Gastroesophageal sphincter (tissue), 4 donors: ENCODE results near the gene ZNF446. TPM values are rescaled to one million over a fixed set of nuclear protein-coding genes. Genes with fewer than 3 reads are reported as not detected.

ENCODE experiments used
- ATAC-seq: fragments of 150-250 bp; one replicate; pipeline ENCODE4 v1.9.1; 2016; ENCODE audit warnings: mild to moderate bottlenecking, moderate library complexity
- H3K27ac ChIP-seq, 4 donors: fragments of 200-600 bp; sonication (generic) in 3 of 4; 1 replicate in 3 of 4; 2 replicates in 1 of 4; pipeline ENCODE4 v1.5.1; 2016 to 2019
- H3K27me3 ChIP-seq: fragments of 200-600 bp; sonication (generic); one replicate; pipeline ENCODE4 v1.5.1; 2019
- H3K36me3 ChIP-seq, 2 donors: fragments of 200-600 bp; sonication (generic); one replicate each; pipeline ENCODE4 v1.5.1; 2019; ENCODE audit warnings: control low read depth in 1 of 2
- H3K4me1 ChIP-seq, 3 donors: fragments of 200-600 bp; sonication (generic); 1 replicate in 2 of 3; 2 replicates in 1 of 3; pipeline ENCODE4 v1.5.1; 2016 to 2019; ENCODE audit warnings: control low read depth in 2 of 3
- H3K4me3 ChIP-seq, 2 donors: fragments of 200-600 bp; sonication (generic); one replicate each; pipeline ENCODE4 v1.5.1; 2019; ENCODE audit warnings: mild to moderate bottlenecking in 1 of 2, moderate library complexity in 1 of 2
- H3K9me3 ChIP-seq, 3 donors: fragments of 200-600 bp; sonication (generic); one replicate each; pipeline ENCODE4 v1.5.1; 2017 to 2019; ENCODE audit warnings: control low read depth in 2 of 3
- EP300 ChIP-seq: sonication (generic); formaldehyde crosslinking; IDR thresholded peaks from one replicate; pipeline ENCODE4 v1.6.1; 2017; ENCODE audit warnings: antibody characterized with exemption, mild to moderate bottlenecking
- POLR2A ChIP-seq, 2 donors: fragments of 450-650 bp; IDR thresholded peaks; one replicate each; pipeline ENCODE4 v1.6.1; 2017; ENCODE audit warnings: antibody characterized with exemption in 2 of 2, mild to moderate bottlenecking in 2 of 2, moderate library complexity in 1 of 2
- POLR2AphosphoS5 ChIP-seq: sonication (generic); formaldehyde crosslinking; IDR thresholded peaks from one replicate; pipeline ENCODE4 v1.6.1; 2017; ENCODE audit warnings: antibody characterized with exemption
- WGBS, 2 donors: methylation state at CpG; one replicate each; pipeline ENCODE4 v1.1.5; 2018; ENCODE audit warnings: low coverage in 1 of 2; 5-methylcytosine and 5-hydroxymethylcytosine counted together
- total RNA-seq, 4 donors: library from RNA; depleted of rRNA; stranded (reverse); fragments of >200 nt; gene quantifications; one replicate each; pipeline ENCODE4 v1.1.0, GENCODE V29; 2016
- TF ChIP-seq, protein P1 (sequence below), 4 experiments: fragments of 200-600 bp in 2 of 4; fragments of 450-650 bp in 2 of 4; sonication (generic) in 1 of 4; IDR thresholded peaks; one replicate each; pipeline ENCODE4 v1.5.1; 2017 to 2019; ENCODE audit warnings: antibody characterized with exemption in 4 of 4, mild to moderate bottlenecking in 2 of 4, moderate library complexity in 2 of 4

The ZNF446 gene
- total RNA-seq, 4 donors from 2014 or later = 11.2 to 25.4 (median 17.5) TPM

DNA sequence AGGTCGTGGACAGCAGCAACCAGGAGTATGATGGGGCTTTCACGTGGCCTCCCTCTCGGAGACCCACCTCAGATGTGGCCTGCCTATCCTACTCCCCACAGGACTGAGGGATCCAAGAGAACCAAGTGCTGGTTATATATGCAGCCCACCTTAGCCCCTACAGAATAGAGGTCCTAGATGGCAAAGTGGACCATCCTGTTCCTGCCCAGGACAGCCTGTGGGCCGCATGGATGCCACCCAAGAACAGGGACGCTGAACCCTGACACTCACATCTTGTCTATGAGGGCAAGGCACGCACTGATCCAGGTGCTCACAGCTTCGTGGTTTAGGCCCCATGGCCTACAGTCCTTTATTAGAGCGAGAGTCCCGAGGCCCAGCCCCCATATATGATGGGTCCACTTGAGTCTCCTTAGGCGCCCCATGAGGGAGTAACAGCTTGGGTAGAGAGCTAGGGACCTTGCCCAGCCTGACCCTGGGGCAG lies 37.1 kb downstream of the ZNF446 start:
- peaks cover 0 to 25% of the 10 kb centered on the region in 2 donors for H3K36me3 ChIP-seq
- no peak overlapping the region for H3K4me3 ChIP-seq
- TF ChIP-seq POLR2A (IDR thresholded peaks at IDR 0.05) = no peak
- TF ChIP-seq POLR2AphosphoS5 = no peak
- TF ChIP-seq, protein P1, sequence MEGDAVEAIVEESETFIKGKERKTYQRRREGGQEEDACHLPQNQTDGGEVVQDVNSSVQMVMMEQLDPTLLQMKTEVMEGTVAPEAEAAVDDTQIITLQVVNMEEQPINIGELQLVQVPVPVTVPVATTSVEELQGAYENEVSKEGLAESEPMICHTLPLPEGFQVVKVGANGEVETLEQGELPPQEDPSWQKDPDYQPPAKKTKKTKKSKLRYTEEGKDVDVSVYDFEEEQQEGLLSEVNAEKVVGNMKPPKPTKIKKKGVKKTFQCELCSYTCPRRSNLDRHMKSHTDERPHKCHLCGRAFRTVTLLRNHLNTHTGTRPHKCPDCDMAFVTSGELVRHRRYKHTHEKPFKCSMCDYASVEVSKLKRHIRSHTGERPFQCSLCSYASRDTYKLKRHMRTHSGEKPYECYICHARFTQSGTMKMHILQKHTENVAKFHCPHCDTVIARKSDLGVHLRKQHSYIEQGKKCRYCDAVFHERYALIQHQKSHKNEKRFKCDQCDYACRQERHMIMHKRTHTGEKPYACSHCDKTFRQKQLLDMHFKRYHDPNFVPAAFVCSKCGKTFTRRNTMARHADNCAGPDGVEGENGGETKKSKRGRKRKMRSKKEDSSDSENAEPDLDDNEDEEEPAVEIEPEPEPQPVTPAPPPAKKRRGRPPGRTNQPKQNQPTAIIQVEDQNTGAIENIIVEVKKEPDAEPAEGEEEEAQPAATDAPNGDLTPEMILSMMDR (IDR thresholded peaks at IDR 0.05) = no peak
- no peak for TF ChIP-seq EP300
- WGBS, 2 donors = no CpG with 5 or more reads among the region's 10 CpGs
- peak; percentile 1 for ATAC-seq
- H3K27ac ChIP-seq = peak overlapping the region in 3 of 4 donors; percentile 77 to 83 (median 80)
- peaks cover 4 to 54% (median 23%) of the 10 kb centered on the region in 3 donors for H3K4me1 ChIP-seq
- no peaks in the 10 kb centered on the region for H3K9me3 ChIP-seq
- no peaks in the 10 kb centered on the region for H3K27me3 ChIP-seq

DNA sequence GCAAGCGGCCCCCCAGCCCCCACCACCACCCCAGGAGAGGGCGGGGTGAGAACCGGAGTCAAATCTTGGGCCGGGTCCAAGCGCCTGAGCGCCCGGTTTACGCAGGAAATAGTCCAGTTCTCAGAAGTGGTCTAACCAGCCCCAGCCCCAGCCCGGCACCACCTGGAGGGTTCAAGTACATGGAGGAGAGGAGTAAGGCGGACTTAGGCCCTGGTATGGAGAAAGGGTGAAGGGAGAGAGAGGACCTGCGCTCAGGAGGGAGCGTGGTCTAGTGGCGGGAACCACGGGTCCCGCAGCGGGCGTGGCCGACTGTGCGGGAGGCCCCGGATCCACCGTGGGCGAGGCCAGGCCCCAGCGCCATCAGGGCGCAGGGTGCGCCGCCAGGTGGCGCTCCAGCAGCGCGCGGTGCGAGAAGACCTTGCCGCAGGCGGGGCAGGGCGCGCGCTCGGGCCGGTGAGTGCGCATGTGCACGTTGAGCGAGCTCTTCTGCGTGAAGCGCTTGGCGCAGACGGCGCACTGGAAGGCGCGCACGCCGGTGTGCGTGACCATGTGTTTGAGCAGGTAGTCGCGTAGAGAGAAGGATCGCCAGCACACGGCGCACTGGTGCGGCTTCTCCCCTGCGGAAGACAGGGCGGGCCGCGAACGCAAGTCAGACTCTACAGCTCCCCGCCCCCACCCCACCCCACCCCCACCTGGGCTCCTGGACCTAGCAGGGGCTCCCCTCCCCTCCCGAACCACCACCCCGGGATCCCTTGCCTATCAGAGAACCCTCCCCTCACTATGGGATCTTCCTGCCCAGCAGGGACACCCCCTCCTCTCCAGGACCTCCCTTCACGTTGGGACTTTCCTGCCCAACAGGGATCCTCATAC lies 37.8 kb downstream of the ZNF446 start:
- Histone ChIP-seq H3K9me3 (no peaks in the 10 kb centered on the region), H3K27ac (peak overlapping the region in 3 of 4 donors; percentile 77 to 83 (median 80)), H3K4me3 (peak overlapping the region; percentile 37 to 52), H3K4me1 (peaks cover 8 to 60% (median 28%) of the 10 kb centered on the region in 3 donors), H3K36me3 (peaks cover 0 to 25% of the 10 kb centered on the region in 2 donors), H3K27me3 (no peaks in the 10 kb centered on the region)
- peak; percentile 94 for ATAC-seq
- TF ChIP-seq, protein P1 (IDR thresholded peaks at IDR 0.05) = peak in 3 of 4 experiments; percentile 96 to 100 (median 97)
- TF ChIP-seq POLR2AphosphoS5 (peak; percentile 38), POLR2A (IDR thresholded peaks at IDR 0.05) (peak in 1 of 2 donors; percentile 23), EP300 (no peak)
- WGBS, 2 donors = 18% methylated on average over 15 of the region's 66 CpGs; no CpG with 5 or more reads in 1 of the 2 donors

DNA sequence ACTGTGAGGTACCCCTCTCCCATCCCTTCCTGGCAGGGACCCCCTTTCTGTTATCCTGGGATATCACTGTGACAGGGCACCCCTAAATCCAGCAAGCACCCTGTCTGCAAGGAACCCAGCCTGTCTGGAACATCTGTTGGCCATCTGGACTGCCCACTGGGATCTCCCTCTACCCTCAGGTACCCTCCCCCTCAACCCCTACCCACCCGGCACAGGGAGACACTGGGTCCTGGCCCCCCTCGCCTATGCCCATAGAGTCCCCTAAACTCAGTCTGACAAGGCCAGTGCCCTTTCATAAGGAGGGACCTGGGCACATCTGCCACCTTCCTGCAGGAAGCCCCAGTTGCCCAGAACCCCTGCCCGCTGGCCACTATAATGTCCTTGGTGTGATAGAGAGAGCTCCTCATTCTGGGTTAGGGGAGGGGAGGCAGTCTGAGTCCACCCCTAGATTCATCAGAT lies 38.4 kb downstream of the ZNF446 start:
- H3K9me3 ChIP-seq = no peaks in the 10 kb centered on the region
- 20 to 80% methylated on average over 1 of the region's 3 CpGs for WGBS, 2 donors
- ATAC-seq = no peak
- H3K27me3 ChIP-seq = no peaks in the 10 kb centered on the region
- H3K4me1 ChIP-seq = peaks cover 8 to 61% (median 28%) of the 10 kb centered on the region in 3 donors
- H3K4me3 ChIP-seq = peak overlapping the region in 1 of 2 donors; percentile 52
- TF ChIP-seq, protein P1 (IDR thresholded peaks at IDR 0.05) = no peak
- TF ChIP-seq POLR2A (IDR thresholded peaks at IDR 0.05) = no peak
- no peak for TF ChIP-seq EP300
- TF ChIP-seq POLR2AphosphoS5 = no peak
- H3K27ac ChIP-seq = peak overlapping the region in 3 of 4 donors; percentile 77 to 83 (median 80)
- H3K36me3 ChIP-seq = peaks cover 0 to 25% of the 10 kb centered on the region in 2 donors

DNA sequence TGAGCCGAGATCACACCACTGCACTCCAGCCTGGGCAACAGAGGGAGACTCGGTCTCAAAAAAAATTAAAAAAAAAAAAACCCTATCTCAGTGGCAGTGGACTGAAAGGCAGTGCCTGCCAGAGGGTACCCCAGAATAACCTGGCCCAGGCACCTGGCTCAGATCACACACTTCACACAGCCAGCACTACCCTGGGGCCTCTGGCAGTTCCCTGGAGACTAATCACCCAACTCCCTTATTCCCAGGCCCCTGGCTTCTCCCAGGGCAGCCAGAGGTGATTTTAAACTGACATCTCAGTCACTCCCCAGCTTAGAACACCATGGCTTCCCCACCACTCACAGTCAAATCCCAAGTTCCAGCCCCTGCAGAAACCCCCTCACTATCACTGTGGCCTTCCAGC lies 39.1 kb downstream of the ZNF446 start:
- Histone ChIP-seq H3K27ac (peak overlapping the region in 1 of 4 donors; percentile 77), H3K27me3 (no peaks in the 10 kb centered on the region), H3K4me1 (peaks cover 8 to 65% (median 29%) of the 10 kb centered on the region in 3 donors), H3K4me3 (no peak overlapping the region), H3K9me3 (no peaks in the 10 kb centered on the region), H3K36me3 (peaks cover 0 to 25% of the 10 kb centered on the region in 2 donors)
- TF ChIP-seq POLR2A (IDR thresholded peaks at IDR 0.05) (no peak), POLR2AphosphoS5 (no peak)
- 83% methylated on average over 1 of the region's 2 CpGs; no CpG with 5 or more reads in 1 of the 2 donors for WGBS, 2 donors
- no peak for ATAC-seq

DNA sequence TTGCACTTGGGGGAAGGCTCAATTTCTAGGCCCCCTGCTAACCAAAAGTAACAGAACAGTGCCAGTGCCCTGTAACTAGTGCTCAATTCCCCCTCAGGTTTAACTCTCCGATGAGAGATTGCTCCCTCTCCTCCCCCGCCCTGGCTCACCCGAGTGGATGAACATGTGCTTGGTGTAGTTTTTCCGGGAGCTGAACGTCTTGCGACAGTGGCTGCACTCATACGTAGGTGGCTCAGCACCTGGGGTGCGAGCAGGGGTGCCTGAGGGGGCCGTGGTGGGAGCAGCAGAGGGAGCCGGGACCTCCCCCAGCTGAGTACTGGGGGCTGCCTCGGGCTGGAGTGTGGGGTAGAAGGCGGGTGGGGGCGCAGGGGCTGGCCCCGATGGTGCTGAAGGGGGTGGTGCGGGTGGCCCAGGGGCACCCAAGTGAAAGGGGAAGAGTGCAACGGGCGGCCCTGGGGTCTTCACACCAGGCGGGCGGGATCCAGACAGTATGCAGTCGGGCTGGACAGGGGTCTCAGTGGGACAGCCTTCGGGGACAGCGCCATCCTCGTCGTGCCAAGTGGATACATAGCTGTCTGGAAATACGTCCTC lies 40.2 kb downstream of the ZNF446 start:
- H3K4me3 ChIP-seq = no peak overlapping the region
- no peak for ATAC-seq
- 85 to 86% methylated on average over 5 to 6 of the region's 25 CpGs for WGBS, 2 donors
- peaks cover 8 to 70% (median 34%) of the 10 kb centered on the region in 3 donors for H3K4me1 ChIP-seq
- peaks cover 0 to 25% of the 10 kb centered on the region in 2 donors for H3K36me3 ChIP-seq
- no peaks in the 10 kb centered on the region for H3K27me3 ChIP-seq
- no peaks in the 10 kb centered on the region for H3K9me3 ChIP-seq
- TF ChIP-seq POLR2A (IDR thresholded peaks at IDR 0.05) (no peak), EP300 (no peak), POLR2AphosphoS5 (no peak)
- TF ChIP-seq, protein P1 (IDR thresholded peaks at IDR 0.05) = no peak
- H3K27ac ChIP-seq = peak overlapping the region in 2 of 4 donors; percentile 37 to 77
